C4-2B (cell line): Measurements from ENCODE around the gene CTAGE1.

ENCODE experiments used
- H3K27ac ChIP-seq: fragments of 450-650 bp; 2 replicates; pipeline ENCODE4 v1.5.1; 2017
- ZFX ChIP-seq: fragments of 450-650 bp; IDR thresholded peaks from 2 replicates; pipeline ENCODE4 v1.6.1; 2017
- TF ChIP-seq, protein P1 (sequence below): fragments of 450-650 bp; conservative IDR thresholded peaks from 2 replicates; pipeline ENCODE4 v1.5.1; 2017; ENCODE audit warnings: mild to moderate bottlenecking

CTAGE1 gene

DNA sequence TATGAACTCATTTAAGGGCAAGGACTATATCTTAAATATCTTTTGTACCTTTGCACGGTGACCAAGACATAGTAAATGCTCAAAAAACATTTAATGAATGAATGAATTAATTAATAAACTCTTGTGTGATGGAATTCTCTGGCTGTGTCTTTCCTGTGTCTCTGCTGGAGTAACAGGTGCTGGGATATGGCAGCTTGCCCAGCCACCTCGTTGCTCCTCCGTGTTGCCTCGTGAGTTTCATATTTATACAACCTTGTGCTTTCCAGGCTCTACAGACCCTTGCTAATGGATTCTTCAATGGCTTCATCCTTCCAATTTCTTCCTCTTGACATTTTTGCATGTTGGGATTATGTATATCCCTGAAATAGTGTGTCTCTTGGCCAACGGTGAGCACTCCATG, 30.4 kb downstream of the CTAGE1 start:
- H3K27ac ChIP-seq: no peak overlapping the region
- no peak for TF ChIP-seq ZFX
- TF ChIP-seq, protein P1, sequence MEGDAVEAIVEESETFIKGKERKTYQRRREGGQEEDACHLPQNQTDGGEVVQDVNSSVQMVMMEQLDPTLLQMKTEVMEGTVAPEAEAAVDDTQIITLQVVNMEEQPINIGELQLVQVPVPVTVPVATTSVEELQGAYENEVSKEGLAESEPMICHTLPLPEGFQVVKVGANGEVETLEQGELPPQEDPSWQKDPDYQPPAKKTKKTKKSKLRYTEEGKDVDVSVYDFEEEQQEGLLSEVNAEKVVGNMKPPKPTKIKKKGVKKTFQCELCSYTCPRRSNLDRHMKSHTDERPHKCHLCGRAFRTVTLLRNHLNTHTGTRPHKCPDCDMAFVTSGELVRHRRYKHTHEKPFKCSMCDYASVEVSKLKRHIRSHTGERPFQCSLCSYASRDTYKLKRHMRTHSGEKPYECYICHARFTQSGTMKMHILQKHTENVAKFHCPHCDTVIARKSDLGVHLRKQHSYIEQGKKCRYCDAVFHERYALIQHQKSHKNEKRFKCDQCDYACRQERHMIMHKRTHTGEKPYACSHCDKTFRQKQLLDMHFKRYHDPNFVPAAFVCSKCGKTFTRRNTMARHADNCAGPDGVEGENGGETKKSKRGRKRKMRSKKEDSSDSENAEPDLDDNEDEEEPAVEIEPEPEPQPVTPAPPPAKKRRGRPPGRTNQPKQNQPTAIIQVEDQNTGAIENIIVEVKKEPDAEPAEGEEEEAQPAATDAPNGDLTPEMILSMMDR: no peak

DNA sequence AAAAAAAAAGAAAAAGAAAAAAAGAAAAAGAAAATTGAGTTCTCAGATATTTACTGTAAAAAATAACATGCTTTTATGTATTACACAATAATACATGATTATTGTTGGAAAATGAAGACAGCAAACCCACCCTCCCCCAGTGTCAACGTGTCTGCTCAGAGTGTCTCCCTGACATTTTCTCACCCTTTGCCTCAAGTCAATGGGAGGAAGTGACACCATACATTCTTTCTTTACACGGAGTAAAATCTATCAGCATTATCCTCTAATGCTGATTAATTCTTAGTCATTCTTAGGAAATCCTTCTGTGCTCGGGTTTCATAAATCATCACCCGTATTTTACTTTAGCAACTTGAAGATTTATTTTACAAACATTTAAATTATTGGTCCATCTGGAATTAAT, 32.0 kb downstream of the CTAGE1 start:
- no peak overlapping the region for H3K27ac ChIP-seq
- TF ChIP-seq, protein P1: no peak
- TF ChIP-seq ZFX: no peak

- TF ChIP-seq ZFX: no peak
- TF ChIP-seq, protein P1: peak; percentile 82
- no peak overlapping the region for H3K27ac ChIP-seq
These were observed 38.9 kb downstream of the CTAGE1 start for GRCh38 chr18:22378672-22379282.

- H3K27ac ChIP-seq: no peak overlapping the region
- no peak for TF ChIP-seq ZFX
- TF ChIP-seq, protein P1: no peak
These were observed 39.9 kb downstream of the CTAGE1 start for GRCh38 chr18:22377769-22378168.

DNA sequence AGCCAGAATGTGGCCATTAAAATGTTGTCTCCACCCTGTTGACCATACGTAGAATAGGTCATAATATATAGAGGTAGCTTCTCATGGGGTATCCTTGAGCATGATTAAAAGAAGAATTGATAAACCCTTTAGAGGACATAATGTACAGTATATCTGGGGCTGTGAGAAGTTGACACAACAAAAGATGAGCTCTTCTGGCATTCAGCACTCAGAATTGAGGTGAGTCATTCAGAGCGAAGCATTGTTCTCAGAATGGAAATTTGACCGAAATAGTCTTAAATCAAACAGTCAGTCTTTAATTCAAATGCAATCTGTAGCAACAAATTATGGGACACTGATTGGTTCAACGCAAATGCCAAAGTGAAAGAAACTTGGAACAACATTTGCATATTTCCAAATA, 47.3 kb downstream of the CTAGE1 start:
- no peak overlapping the region for H3K27ac ChIP-seq
- no peak for TF ChIP-seq ZFX
- TF ChIP-seq, protein P1: no peak

GRCh38 chr18:22368021-22368420, 49.7 kb downstream of the CTAGE1 start:
- TF ChIP-seq ZFX: no peak
- TF ChIP-seq, protein P1: no peak
- H3K27ac ChIP-seq: no peak overlapping the region

DNA sequence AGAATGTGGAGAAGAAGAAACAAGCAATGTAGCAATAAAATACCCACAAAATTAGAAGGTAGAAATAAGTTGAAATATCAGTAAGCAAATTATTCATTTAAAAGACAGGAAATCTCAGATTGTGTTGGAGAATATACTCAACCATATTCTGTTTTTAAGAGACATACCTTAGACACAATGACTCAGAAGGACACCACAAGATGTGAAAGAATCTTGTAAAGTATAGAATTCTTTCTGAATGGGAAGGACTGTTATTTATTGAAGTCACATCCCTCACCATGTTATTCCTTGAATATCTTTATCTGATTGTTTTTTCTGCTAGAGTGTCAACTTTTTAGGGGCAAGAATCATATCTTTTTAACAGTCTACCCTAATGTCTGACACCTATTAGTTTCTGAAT, 50.4 kb downstream of the CTAGE1 start:
- H3K27ac ChIP-seq: no peak overlapping the region
- no peak for TF ChIP-seq ZFX
- TF ChIP-seq, protein P1: no peak
